HG03066 (cell line): Measurements from ENCODE around the gene TMIGD1.
"Not testable (repeated sequence)": the region's sequence is repeated elsewhere in the genome, so short reads cannot be mapped to it uniquely, and the experiment has no call there.

ENCODE experiments used
- ATAC-seq: cut with Tn5 transposase; IDR thresholded peaks from one replicate; pipeline ENCODE4 v1.9.1; 2021; ENCODE audit warnings: low read depth; ENCODE audit not compliant: unreplicated experiment

Gene TMIGD1

DNA sequence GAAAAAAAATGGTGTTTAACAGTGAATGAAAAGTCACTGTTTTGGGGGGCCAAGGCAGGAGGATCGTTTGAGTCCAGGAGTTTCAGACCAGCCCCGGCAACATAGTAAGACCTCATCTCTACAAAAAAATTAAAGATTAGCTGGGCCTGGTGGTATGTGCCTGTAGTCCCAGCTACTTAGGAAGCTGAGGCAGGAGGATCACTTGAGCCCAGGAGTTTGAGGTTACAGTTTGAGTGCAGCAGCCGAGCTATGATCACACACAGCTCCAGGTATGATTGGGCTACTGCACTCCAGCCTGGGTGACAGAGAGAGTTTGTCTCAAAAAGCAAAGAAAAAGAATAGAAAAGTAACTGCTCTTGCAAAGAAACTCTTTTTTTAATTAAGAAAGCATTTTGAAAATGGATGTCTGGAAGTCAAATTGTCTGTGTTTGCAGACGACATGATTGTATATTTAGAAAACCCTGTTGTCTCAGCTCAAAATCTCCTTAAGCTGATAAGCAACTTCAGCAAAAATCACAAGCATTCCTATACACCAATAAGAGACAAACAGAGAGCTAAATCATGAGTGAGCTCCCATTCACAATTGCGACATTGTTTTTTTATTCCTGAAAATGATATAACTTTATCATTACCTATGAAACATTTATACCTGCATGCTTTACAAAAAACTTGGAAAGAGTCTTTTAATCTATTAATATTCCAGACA is 24.4 kb upstream of the TMIGD1 start:
- no peak for ATAC-seq

DNA sequence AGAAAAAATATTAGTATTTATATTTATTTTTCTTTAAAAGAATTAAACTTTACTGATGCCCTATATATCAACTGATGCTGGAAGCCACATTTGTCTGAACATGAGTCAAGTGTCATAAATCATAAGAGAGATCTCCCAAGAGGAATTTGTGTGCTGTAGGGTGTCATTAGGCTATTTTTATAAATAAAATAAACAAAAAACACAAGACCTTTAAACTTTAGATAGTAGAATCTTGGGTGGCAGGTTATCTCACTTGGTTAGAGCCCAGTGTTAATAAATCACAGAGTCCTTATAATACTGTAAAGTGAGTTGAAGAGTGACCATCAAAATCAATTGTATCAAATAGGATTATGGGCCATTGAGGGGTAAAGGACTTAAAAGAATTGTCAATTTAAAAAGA is 23.6 kb upstream of the TMIGD1 start:
- ATAC-seq: no peak

DNA sequence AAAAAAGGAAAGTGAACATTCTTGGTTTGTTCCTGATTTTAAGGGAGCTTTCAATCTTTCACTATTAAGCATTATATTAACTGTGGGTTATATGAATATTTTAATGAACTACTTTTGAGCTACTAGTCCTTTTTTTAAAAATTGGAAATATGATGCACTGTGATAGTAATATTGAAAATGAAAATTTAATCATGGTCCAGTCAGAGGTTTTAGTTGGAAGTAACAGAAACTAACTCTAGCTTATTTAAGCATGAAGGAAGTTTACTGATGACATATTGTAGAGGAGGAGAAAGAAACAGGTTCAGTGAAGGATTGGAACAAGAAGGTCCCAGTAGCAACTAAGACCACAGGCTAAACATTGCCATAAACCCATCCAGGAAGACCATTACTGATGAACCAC is 20.8 kb upstream of the TMIGD1 start:
- ATAC-seq: no peak

DNA sequence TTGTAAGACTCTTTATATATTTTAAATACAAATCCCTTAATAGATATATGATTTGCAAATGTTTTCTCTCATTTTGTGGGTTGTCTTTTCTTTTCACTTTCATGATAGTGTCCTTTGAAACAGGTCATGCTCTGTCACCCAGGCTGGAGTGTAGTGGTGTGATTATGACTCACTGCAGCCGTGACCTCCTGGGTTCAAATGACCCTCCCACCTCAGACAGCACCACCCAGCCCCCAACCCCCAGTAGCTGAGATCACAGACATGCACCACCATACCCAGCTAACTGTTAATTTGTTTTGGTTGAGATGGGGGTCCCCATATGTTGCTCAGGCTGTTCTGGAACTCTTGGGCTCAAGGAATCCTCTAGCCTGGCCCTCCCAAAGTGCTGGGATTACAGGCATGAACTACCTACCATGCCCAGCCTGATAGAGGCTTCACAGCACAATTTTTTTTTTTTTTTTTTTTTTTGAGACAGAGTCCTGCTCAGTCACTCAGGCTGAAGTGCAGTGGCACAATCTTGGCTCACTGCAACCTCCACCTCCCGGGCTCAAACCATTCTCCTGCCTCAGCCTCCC is 18.5 kb upstream of the TMIGD1 start:
- no peak for ATAC-seq

DNA sequence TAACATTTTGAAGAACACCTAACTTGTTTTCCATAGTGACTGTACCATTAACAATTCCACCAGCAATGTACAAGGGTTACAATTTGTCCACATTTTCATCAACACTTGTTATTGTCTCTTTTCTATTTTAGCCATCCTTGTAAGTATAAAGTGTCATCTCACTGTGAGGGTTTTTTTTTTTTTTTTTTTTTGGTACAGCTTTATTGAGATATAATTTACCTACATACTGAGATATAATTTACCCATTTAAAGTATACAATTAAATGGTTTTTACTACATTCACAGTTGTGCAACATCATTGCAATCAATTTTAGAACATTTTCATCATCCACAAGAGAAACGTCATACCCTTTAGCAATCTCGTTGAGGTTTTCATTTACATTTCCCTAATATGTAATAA is 17.9 kb upstream of the TMIGD1 start:
- ATAC-seq: no peak

DNA sequence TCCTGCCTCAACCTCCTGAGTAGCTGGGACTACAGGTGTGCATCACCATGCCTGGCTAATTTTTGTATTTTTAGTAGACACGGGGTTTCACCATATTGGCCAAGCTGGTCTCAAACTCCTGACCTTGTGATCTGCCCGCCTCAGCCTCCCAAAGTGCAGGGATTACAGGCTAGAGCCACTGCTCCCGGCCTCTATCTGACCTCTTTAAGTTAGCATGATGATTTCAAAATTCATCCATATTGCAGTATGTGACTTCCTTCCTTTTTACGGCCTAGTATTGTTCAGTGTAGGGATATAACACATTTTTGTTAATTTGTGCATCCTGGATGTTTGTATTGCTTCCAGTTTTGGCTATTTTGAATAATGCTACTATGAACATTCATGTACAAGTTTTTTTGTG is 17.4 kb upstream of the TMIGD1 start:
- not testable (repeated sequence) for ATAC-seq

DNA sequence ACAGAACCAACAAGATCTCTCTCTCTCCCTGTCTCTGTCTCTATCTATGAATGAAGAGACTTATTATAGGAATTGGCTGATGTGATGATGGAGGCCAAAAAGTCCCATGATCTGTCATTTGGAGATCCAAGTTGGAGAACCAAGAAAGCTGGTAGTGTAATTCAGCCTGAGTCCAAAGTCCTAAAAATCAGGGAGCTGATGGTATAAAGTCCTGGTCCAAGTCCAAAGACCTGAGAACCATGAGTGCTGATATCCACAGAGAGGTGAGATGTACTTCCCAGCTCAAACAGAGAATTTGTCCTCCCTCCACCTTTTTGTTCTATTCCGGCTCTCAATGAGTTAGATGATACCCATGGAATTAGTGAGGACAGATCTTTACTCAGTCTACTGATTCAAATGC is 15.4 kb upstream of the TMIGD1 start:
- ATAC-seq: no peak

DNA sequence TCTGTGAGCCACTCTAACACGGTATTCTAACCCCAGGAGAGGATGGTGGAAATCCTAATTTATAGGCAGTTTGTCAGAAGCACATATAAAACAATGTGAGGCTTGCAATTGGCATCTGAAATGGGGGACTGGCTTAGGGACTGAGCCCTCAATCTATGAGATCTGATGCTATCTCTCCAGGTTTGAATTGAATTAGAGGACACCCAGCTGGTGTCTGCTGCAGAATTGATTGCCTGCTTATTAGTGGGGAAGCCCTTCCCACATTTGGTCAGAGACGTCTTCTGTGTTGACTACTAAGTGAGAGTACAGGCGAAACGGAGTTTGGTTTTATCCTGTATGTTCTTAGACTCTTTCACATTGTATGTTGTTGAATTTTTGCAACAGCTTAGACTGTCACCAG is 13.6 kb upstream of the TMIGD1 start:
- no peak for ATAC-seq

DNA sequence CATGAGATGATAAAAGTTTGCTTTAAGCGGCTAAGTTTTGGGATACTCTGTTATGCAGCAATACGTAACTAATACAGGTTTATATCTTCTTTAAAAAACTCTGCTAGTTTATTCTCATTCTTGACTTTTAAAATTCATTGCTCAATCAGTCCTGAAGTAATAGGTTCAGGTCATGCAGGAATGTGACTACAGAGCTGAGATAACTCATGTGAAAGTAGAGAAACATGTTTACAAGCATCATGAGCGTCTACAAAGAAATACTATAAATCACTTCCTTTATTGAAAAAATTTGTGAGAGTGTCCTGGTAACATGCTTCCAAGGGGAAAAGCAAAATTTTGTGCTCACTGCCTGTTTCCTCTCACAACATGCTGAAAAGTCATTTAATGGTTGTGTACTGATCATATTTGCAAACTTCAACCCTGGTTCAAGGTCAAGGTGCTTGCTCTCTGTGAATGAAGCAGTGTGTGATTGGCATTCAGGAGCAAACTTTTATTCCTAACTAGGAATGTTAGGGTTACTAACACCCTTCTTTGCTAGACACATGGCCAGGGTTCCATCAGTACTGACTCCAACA is 12.5 kb upstream of the TMIGD1 start:
- no peak for ATAC-seq

DNA sequence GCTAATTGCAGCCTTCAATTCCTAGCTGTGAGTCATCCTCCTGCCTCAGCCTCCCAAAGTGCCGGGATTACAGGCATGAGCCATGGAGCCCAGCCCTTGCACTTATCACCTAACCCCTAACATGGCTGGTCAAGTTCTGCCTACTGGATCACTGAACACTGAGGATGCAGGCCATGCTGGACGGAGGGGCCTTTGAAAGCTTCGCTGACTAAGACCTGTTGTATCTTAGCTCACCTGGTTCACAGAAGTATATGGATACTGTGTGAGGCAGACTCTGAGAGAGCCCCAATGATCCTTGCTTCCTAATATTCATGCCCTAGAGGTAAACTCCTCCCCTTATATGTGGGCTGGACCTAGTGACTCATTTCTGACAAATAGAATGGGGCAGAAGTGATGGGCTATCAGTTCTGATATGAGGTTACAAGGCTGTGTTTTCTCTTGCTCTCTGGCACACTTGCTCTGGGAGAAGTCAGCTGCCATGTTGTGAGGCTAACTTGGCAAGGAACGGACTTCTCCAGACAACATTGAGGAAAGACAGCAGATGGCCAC is 11.7 kb upstream of the TMIGD1 start:
- no peak for ATAC-seq

DNA sequence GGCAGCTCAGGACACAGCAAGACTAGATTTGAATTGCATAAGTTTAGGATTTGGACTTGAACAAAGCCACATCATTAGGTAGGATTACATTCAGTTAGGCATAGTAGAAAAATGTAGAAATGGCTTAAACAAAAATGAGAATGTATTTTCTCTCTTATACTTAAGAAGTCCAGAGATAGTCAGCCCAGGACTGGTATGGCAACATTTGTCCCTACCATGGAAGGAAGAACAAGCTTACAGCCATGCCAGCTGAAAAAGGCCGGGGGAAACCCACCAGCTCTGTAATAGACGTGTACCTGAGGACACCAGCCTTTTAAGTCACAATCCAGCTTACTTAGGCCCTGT is 11.2 kb upstream of the TMIGD1 start:
- no peak for ATAC-seq

DNA sequence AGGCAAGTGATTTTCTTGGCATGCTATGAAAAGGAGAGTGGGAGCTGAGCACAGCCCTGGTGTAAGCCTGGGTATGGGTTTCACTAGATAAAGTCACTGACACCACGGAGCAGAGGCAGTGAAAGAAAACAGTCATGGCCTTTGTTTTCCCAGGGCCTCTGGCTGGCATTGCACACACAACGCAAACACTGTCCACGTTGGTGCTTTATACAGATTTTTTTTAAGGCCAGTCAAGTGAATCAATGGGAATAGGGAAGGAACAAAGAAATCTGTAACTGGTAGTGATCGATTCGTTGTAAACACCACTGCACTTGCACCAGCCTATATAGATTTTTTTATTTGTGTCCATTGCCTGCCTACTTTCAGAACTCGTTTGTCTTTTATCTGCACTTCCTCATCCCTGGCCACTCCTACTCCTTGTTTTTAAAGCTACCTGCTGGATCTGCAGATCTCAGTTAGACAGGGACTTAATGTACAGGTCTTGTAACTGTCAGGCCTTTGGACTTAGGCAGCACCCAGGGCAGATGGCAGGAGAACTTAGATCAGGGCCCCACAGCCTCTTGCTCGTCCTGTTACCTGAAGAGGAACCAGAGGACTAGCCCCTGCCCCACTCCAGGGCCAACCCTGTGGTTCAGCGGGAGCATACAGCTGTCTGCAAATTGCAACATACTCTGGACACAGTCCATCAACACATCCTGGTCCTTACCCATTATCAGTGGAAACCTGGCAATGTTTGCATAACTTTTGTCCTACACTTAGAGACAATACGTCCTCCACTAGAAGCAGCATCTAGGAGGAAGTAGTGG is 10.6 kb upstream of the TMIGD1 start:
- ATAC-seq: no peak

DNA sequence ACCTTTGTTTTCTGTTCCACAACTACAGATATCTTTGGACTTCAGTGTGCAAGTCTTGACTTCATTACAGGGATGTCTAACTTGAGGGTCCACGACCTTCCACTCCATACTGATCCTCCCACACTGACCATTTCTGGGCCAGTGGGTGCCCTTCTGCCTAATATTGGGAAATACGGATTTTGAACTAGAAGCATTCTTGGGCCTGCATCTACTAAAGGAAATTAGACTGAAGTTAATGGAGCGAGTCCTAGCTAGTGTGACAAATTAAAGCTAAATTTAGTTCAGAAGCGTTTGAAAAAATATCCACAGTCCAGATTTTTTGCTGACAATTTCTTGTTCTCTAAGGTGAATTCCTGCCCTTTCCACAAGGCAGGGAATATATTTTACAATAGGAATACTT is 9.9 kb upstream of the TMIGD1 start:
- no peak for ATAC-seq

DNA sequence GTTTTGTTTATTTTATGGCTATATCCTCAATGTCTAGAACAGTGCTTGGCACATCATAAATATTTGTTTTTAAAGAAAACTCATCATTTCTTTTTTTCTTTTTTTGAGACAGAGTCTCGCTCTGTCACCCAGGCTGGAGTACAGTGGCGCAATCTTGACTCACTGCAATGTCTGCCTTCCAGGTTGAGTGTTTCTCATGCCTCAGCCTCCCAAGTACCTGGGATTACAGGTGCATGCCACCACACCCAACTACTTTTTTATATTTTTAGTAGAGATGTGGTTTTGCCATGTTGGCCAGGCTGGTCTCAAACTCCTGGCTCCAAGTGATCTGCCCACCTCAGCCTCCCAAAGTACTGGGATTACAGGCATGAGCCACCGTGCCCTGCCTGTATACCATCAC is 9.4 kb upstream of the TMIGD1 start:
- ATAC-seq: not testable (repeated sequence)

DNA sequence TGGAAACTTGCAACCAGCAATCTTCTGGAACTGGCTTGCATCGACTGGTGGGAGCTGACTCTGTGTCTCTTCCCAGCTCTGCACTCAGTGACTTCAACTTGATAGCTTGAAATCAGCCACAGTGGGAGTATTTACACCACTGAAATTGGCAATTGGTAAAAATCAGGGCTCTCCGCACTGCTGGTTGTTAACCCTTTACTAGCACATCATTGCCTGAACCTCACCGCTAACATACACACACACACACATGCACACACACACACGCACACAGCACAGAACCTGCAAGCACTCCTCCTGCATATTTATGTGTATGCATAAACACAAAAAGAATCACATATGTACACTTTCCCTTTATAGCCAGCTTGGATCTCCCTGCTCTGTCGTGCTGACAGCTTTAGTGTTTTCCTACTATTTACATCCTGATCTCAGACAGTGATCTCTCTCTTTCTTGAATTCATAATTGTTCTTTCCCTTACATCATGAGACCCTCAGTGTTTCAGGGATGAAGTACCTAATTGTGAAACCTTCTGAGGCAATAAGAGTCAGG is 7.9 kb upstream of the TMIGD1 start:
- ATAC-seq: no peak

DNA sequence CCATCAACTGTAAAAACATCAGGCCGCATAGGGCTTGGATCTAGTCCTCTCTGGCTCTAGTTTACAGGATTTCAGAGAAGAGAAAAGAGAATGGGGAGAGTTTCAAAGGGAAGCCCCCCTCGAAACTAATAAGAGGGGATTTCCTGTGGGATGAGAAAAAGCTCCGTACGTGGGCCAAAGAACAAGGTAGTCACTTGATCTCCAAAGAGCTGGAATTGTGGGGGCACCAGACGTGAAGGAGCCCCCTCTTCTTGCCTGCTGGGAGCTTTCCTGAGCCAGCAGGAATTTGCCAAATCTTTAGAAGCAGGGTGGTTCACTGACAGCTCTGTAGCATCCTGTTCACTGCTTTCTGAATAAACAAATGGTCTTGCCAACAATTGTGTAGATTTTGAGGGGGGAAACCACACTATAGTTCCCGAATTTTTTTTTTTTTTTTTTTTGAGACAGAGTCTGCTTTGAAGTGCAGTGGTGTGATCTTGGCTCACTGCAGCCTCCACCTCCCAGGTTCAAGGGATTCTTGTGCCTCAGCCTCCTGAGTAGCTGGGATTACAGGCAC is 7.0 kb upstream of the TMIGD1 start:
- no peak for ATAC-seq

DNA sequence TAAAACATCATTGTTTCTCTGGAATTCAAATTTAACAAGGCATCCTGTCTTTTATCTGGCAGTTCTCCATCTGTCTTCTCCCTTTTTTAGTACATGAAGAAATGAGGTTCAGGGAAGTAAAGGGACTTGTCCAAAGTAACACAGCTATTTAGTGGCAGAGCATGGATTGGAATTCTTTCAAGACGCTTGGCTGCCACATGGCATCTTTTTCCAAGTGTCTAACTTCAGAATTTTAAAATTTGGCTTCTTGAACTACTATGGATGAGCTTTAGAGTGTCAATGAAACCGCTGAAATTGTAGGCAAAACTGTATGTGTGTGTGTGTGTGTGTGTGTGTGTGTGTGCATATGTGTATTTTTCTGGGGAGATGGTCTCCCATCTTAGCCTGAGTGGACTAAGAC is 5.2 kb upstream of the TMIGD1 start:
- ATAC-seq: no peak

DNA sequence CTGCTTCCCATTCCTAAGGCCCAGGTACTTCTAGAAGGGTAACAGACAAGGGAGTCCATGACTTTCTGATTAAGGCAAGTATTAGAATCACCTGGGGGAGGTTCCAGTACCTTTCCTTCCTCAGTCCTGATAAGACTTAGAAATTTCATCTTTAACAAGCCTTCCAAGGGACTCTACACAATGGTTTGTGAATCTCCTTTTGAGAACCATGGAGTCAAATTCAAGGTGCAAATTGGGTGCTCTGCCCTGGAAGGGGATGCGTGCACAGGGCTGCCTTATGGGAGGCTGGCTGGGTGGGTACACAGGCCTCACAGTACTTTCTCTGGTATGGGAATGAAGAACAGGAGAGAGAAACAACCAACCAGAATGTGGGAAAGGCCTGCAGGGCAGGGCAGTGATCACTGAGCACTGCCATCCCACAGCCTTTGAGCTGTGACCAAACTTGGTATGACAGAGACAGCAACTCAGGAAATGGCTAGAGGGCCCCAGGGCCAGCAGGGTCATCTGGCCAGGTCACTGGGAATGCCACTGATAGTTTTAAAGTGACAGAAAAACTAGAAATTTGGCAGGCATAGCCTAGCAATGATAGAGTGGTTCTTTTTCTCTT is 3.6 kb upstream of the TMIGD1 start:
- no peak for ATAC-seq

DNA sequence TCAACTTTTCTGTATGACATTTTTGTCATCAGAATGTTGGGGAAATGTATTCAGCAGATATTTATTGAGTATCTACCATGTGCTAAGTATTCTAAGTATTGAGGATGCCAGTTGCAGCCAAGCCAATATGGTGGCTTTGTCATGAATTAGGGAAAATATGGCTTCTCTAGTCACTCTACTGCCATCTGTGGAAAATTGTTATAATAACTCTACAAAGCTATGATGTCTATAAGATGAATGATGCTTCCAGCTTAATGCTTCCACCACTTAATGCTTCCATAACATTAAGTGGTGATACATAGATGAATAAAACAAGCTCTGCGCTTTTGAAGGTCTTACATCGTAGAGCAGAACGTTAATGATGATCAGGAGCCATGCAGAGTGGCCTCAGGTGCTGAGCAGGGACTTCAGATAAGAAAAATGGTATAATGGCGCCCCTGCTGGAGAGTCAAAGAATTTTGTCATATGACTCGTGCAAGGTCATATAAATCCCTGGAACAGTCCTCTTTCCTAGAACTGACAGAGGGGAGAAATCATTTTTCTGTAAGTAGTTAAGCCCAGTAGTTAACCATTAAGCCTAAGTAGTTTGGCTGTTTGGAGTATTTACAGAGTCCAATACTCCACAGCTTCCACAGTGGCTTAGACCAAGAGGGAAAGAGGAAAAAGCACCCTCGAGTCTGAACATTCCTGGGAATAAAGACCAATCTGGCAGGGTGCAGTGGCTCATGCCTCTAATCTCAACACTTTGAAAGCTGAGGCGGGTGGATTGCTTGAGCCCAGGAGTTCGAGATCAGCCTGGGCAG is 2.7 kb upstream of the TMIGD1 start:
- no peak for ATAC-seq

DNA sequence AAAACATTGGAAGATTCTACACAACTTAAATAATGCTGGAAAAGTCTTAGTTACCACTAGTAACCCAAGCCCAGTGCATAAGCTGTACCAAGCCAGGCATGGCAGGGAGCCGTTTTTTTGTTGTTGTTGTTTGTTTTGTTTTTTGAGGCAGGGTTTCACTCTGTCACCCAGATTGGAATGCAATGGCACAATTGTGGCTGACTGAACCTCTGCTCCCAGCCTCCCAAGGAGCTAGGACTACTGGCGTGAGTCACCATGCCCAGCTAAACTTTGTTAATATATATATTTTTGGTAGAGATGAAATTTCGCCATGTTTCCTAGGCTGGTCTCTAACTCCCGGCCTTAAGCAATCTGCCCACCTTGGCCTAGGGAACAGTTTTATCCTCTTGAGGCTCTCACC is 564 bp upstream of the TMIGD1 start:
- no peak for ATAC-seq
